NT2/D1 (cell line): ENCODE results near the gene SLC24A3.

Experiments used
- DNase-seq: peaks from one replicate; pipeline ENCODE4 v3.0.0-alpha.2; 2011; ENCODE audit warnings: low read depth, low spot score
- H3K27me3 ChIP-seq: 2 replicates; pipeline ENCODE4 v1.6.0; 2011; ENCODE audit warnings: mild to moderate bottlenecking; ENCODE audit not compliant: insufficient read length, insufficient read depth
- H3K36me3 ChIP-seq: 2 replicates; pipeline ENCODE4 v1.6.1; 2011; ENCODE audit warnings: mild to moderate bottlenecking, low read length, mixed read lengths; ENCODE audit not compliant: insufficient read depth, insufficient read length
- H3K4me1 ChIP-seq: 2 replicates; pipeline ENCODE4 v1.5.1; 2011; ENCODE audit not compliant: insufficient read depth, insufficient read length
- H3K4me3 ChIP-seq: 2 replicates; pipeline ENCODE4 v1.5.1; 2011; ENCODE audit warnings: low read depth; ENCODE audit not compliant: insufficient read length
- H3K9ac ChIP-seq: 2 replicates; pipeline ENCODE4 v1.6.0; 2011; ENCODE audit warnings: low read depth; ENCODE audit not compliant: insufficient read length
- H3K9me3 ChIP-seq: 2 replicates; pipeline ENCODE4 v1.5.1; 2011; ENCODE audit warnings: mild to moderate bottlenecking, low read length; ENCODE audit not compliant: insufficient read depth
- SUZ12 ChIP-seq: IDR thresholded peaks from 2 replicates; pipeline ENCODE4 v1.6.1; 2011; ENCODE audit not compliant: insufficient read length, insufficient read depth; ENCODE audit errors: extremely low read depth
- YY1 ChIP-seq: IDR thresholded peaks from 2 replicates; pipeline ENCODE4 v1.6.1; 2011; ENCODE audit not compliant: insufficient read length, insufficient read depth
- ZNF274 ChIP-seq: IDR thresholded peaks from 2 replicates; pipeline ENCODE4 v1.6.1; 2011; ENCODE audit warnings: mild to moderate bottlenecking, low read depth, low read length

Gene SLC24A3

DNA sequence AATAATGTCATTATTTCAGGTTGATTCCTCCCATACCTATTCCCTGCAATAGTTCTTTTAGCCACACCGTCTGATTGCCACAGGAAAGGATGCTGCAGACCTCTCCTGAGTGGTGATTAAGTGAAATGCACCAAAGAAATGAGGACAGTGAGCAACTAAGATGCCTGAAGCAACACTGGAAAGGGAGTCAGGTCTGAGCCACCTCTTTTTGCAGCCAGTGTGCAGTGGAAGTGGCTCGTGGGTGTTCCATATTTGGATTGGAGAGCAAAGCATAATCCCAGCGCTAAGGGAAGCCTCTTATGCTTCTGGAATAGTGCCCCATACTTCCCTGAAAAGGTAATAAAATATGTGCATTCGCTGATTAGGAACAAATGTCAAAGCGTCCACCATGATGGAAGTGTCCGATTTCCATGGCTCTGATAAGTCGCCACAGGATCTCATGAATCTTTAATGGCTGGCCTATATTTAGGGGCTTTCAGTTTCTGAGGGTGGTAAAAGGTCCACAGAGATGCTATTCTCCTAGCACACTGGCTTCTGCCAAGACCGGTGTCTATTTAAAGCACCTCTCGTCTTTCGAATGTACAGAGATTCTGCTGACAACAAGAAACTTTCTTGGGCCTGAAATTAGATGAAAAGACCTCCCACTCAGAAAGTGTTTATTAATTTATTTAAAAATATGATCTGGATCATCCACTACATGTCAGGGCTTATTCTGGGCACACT is 253.9 kb downstream of the SLC24A3 start:
- H3K9me3 ChIP-seq, result no peaks in the 10 kb centered on the region
- H3K36me3 ChIP-seq, result no peaks in the 10 kb centered on the region
- H3K9ac ChIP-seq, result no peak overlapping the region
- TF ChIP-seq YY1 (no peak), SUZ12 (no peak), ZNF274 (no peak)
- H3K4me1 ChIP-seq, result no peaks in the 10 kb centered on the region
- DNase-seq, result no peak
- H3K27me3 ChIP-seq, result no peaks in the 10 kb centered on the region
- no peak overlapping the region for H3K4me3 ChIP-seq

DNA sequence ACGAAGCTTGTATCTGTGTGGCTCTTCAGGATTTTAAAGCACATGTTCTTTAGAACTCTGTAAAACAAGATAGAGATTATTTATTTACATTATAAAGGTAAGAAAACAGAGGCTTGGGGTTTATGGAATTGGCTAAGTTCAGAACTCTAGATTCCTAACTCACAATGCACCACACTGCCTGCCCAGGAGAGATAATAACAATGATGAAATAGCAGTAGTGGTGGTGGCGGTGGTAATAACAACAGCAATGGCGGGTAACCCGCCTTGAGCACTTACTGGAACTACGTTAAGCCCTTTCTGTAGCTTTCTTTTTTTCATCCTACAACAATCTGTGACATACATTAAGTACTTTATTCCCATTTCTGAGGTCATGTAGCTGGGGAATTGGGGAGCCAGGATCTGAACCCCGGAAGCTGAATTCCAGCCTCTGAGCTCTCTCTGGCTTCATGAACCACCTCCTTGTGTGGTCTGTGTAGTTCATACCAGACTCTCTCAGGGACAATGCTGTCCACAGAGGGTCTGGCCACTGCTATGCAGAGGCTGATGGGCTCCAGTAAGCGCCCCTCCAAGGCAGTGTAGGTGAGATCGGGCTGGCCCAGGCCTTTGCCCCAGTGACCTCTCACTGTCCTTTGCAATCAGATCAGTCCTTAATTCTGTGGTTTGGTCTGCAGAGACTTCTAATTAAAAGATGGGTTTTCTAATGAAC is 260.9 kb downstream of the SLC24A3 start:
- Histone ChIP-seq H3K4me1 (no peaks in the 10 kb centered on the region), H3K36me3 (no peaks in the 10 kb centered on the region), H3K9me3 (no peaks in the 10 kb centered on the region), H3K27me3 (no peaks in the 10 kb centered on the region), H3K9ac (no peak overlapping the region), H3K4me3 (no peak overlapping the region)
- TF ChIP-seq SUZ12 (no peak), YY1 (no peak), ZNF274 (no peak)
- no peak for DNase-seq

DNA sequence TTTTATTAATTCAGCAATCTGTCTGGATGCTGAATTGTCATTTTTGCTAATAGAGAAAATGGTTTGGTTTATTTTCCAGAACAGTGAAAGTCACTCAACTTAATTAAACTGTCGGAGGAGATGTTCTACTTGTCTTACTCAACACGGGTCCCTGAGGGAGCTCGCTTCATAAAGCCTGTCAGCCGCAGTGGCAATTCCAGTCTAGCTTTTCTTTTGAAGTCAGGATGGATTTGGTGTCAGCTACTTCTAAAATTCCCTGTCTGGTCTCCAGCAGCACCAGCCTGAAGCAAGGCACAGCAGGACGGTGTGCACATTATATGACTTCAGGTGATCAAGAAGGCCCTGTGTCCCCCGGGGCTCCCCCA is 261.5 kb downstream of the SLC24A3 start:
- TF ChIP-seq ZNF274 (no peak), SUZ12 (no peak), YY1 (no peak)
- no peaks in the 10 kb centered on the region for H3K36me3 ChIP-seq
- no peaks in the 10 kb centered on the region for H3K4me1 ChIP-seq
- DNase-seq, result no peak
- no peaks in the 10 kb centered on the region for H3K27me3 ChIP-seq
- H3K9me3 ChIP-seq, result no peaks in the 10 kb centered on the region
- H3K4me3 ChIP-seq, result no peak overlapping the region
- no peak overlapping the region for H3K9ac ChIP-seq

GRCh38 chr20:19478320-19478895 is 266.0 kb downstream of the SLC24A3 start:
- Histone ChIP-seq H3K4me3 (no peak overlapping the region), H3K9me3 (no peaks in the 10 kb centered on the region), H3K4me1 (no peaks in the 10 kb centered on the region), H3K27me3 (no peaks in the 10 kb centered on the region), H3K9ac (no peak overlapping the region), H3K36me3 (no peaks in the 10 kb centered on the region)
- DNase-seq, result no peak
- TF ChIP-seq YY1, result no peak
- no peak for TF ChIP-seq ZNF274
- no peak for TF ChIP-seq SUZ12

GRCh38 chr20:19482726-19483125 is 270.3 kb downstream of the SLC24A3 start:
- no peaks in the 10 kb centered on the region for H3K27me3 ChIP-seq
- H3K9ac ChIP-seq, result no peak overlapping the region
- no peak for DNase-seq
- H3K4me3 ChIP-seq, result no peak overlapping the region
- no peaks in the 10 kb centered on the region for H3K4me1 ChIP-seq
- H3K36me3 ChIP-seq, result no peaks in the 10 kb centered on the region
- TF ChIP-seq ZNF274 (no peak), YY1 (no peak), SUZ12 (no peak)
- no peaks in the 10 kb centered on the region for H3K9me3 ChIP-seq

GRCh38 chr20:19483309-19483708 is 270.9 kb downstream of the SLC24A3 start:
- no peaks in the 10 kb centered on the region for H3K9me3 ChIP-seq
- H3K36me3 ChIP-seq, result no peaks in the 10 kb centered on the region
- TF ChIP-seq SUZ12 (no peak), YY1 (no peak), ZNF274 (no peak)
- no peak overlapping the region for H3K4me3 ChIP-seq
- no peak overlapping the region for H3K9ac ChIP-seq
- H3K27me3 ChIP-seq, result no peaks in the 10 kb centered on the region
- no peaks in the 10 kb centered on the region for H3K4me1 ChIP-seq
- DNase-seq, result no peak

DNA sequence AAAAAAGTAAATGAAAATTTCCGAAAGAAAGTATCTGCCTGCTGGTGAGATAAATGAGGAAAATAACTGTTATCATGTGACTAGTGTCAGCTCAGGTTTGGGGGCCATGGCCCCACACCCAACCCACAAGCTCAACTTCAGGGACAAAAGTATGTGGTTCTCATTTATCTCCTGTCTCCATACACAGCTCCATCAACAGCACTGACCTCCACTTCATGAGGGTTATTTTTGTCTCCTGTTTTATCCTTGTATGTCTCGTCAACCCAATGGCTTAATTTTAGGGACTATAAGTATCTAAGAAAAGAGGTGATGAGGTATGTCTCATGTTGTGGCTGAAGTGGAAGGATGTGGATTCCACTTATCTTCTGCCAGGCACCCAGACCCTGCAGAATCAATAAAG is 274.0 kb downstream of the SLC24A3 start:
- TF ChIP-seq SUZ12, result no peak
- no peak for TF ChIP-seq ZNF274
- no peak for TF ChIP-seq YY1
- H3K9me3 ChIP-seq, result no peaks in the 10 kb centered on the region
- no peaks in the 10 kb centered on the region for H3K36me3 ChIP-seq
- H3K27me3 ChIP-seq, result no peaks in the 10 kb centered on the region
- DNase-seq, result no peak
- H3K4me1 ChIP-seq, result no peaks in the 10 kb centered on the region
- no peak overlapping the region for H3K4me3 ChIP-seq
- no peak overlapping the region for H3K9ac ChIP-seq
